GM18870 (cell line): Measurements from ENCODE around the gene GRM8.

ENCODE experiments used
- ATAC-seq: cut with Tn5 transposase; IDR thresholded peaks from one replicate; pipeline ENCODE4 v1.9.1; 2021; ENCODE audit warnings: moderate library complexity; ENCODE audit not compliant: unreplicated experiment

The GRM8 gene

DNA sequence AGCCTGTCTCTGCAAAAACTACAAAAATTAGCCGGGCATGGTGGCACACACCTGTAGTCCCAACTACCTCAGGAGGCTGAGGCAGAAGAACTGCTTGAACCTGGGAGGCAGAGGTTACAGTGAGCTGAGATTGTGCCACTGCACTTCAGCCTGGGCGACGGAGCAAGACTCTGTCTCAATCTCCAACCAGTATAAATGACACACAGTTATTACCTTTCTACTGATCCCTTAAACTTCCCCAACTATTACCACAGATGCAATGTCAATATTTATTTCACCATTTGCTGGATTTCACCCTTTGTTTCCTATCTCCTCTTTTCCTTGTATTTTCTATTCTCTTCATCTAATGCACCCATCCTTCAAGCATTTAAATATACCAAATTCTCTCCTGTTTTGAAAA is 431.8 kb downstream of the GRM8 start:
- no peak for ATAC-seq

DNA sequence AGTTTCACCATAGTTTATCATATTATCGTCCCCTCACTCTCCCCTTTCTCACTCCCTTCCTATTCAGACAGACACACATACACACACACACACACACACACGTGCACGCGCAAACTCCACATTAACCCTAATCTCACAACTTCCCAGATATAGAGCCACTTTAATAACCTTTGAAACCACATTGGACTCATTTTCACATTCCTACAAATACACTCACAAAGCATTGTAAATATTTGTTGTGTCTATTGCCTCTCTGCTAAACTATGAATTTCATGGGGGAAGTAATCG is 433.6 kb downstream of the GRM8 start:
- no peak for ATAC-seq

DNA sequence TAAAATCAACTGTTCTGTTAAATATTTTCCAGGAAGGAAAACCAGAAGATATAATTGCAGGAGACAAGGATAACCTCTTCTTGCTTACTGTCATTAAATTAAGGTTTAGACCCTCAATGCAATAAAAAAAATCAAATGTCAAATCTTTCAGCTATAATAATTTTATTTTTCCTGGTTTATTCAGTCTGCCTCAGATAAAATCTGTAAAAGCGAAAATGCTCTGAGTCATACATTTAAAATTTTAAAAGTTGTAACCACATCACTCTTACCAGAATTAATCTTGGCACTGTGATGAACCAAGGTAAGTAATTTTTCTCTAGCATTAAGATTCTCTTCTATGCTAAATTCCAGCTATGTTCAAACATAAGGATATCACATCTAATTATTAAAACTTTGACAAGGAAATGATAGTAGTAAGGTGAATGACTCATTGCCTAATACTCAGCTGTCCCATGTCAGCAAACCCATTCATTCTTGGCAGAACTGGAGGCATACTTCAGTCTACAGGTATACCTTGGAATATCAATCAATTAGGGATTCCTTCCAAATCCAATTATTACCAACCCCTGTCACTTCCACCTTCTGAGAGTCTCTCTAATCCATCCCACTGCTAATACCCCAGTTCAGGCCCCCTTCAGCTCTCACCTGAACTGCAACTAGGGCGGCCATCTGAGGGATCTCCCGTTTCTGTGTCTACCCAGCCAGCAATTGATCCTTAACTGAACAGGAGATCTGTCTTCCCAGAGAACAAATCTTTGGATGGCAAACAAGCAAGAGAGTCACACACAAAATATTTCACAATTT is 434.1 kb downstream of the GRM8 start:
- ATAC-seq: no peak

DNA sequence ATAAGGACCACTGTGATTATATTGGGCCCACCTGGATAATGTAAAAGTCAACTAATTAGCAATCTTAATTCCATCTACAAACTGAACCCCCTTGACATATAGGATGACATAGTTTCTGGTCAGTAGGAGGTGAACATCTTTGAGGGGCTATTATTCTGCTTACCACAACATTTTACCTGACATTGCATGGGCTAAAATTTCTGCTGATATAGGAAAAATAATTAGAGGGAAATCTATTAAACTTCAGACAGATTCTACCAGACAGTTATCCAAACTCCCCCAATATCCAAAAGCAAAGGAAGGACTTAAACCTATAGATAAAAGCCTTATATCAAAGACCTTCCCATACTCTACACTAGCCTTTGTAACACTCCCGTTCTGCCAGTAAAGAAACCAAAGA is 443.6 kb downstream of the GRM8 start:
- ATAC-seq: no peak

DNA sequence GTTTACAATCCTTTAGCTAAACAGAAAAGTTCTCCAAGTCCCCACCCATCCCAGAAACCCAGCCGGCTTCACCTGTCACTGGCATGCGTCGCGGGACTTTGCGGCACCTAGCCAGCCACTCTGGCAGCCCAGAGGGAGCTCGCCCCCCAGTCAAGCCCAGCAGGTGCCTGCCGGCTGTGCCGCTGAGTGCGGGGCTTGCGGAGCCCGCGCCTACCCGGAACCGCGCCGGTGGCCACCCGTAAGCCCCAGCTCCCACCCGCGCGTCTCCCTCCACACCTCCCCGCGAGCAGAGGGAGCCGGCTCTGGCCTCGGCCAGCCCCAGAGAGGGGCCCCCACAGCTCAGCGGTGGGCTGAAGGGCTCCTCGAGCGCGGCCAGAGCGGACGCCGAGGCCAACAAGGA is 446.1 kb downstream of the GRM8 start:
- no peak for ATAC-seq

DNA sequence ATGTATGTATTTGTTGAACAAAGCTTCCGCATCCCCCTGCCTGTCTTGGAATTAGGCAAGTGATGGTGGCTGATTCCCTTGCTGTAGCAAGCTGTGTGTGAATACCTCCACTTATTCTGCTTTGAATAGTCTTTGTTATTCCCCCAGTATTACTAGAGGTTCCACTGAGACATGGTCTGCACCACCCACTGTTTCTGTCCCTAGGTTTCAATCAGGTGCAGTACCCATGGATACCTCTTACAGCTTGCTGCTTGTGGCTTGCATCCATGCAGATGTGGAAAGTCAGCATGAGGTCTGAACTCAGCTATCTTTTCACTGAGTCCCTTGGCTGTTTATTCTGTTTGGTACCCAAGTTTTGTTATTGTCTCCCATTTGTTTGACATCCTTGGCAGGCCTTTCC is 447.4 kb downstream of the GRM8 start:
- ATAC-seq: no peak

DNA sequence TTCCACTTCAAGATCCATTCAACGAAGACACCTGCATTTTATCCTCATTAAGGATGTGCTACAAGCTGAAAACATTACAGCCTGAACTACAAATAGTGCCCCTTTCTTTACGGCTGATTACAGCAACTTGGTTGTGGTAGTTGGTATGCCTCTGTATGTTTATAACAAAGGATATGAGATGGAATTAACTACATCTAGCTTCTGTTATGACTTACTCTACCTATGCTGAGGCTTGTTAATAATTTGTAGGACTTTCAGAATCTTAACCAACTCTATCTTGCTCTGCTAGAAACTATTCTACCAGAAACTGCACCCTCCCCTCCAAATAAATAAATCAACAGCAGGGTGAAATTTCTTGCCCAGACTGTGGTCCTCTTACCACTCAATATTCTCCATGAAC is 448.1 kb downstream of the GRM8 start:
- ATAC-seq: peak; percentile 89

DNA sequence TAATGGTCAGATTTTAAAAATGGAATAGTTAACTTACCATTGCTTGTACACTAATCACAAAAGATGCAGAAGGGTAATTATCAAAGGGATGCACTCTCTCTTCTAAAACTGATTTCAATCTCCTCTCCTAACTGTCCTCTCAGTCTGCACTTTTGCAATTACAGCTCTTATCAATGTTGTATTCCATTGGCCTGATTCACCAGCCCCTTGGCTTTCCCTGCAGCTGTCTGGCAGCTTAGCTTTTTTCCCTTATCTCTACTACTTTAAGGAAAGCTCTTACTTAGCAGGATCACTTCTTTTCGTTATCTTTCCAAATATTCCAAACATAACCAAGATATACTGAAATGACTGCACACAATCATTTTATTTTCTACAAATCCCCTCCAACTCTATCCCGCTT is 448.8 kb downstream of the GRM8 start:
- ATAC-seq: no peak

DNA sequence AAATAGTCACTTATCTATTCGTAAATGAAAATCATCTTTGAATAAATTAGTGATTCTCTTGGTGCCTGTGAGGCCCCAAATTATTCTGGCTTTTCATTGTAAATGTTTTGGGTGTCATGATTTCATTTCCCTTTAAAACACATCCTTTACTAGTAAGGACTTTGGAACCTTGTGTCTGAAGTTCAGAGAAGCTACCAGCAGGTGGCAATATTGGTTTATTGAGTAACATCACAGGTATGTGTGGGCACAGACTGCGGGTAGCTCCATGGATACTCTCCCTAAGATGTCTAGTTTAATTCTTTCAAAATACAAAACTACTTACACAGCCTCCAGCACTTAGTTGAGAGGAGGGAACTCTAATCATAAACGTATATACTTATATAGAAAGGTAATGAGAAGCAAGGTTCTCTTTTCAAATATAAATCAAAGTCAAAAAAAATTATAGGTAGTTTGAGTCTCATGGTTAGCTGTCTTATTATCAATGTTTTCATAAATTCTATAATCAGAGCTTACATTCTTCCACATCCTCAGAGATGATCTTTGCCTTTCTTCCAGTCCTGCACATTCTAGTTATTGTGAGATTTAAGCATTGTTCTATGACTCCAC is 449.6 kb downstream of the GRM8 start:
- ATAC-seq: peak; percentile 87

DNA sequence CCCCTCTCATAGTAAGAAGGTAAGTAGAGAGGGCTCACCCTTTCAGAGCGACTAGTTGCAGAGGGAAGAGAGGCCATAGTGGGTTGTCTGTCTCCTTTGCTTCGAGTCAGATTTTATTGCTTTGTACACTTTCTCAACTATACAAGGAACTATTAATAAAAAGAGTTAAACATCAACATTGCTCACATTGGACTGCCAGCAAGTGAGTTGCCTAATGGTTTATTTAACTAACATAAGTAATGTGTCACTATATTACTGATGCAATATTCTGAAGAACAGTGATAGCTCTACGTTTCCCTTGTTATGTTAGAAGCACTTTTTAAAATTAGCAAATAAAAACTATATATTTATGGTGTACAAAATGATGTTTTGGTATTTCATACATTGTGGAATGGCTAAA is 451.0 kb downstream of the GRM8 start:
- no peak for ATAC-seq

DNA sequence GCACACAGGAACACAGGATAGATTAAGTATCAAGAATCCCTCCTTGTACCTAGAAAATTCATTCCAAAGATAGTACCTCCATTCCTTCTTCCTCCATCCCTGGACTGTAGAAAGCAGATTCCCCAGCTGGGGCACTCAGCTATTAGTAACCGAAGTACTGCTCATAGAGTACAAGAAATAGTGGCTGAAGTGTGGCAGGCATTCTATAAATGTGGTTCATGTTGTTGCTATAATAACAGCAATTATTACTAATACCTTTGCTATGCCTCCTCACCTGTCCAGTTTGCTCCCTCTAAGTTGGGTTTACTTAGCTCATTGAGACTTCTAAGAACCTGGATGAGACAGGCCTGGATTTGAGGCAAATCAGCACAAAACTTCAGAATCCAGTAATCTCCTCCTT is 453.2 kb downstream of the GRM8 start:
- ATAC-seq: no peak

DNA sequence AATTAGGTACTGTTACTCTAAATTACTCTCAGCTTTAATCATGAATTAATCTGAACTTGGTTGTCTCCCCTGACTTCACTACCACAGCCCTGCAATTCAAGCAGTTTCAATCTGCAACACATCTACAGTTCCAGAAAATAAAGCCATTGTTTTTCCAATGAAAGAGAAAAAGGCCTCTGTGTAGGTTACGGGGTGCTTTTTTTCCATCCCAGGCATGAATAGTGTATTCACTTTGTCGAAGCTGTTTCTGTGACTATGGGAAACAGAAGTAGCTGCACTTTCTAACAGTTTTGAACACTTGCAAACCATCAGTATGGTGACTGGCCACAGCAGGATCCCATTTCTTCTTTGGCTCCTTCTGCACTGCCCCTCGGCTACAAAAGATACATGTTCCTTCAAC is 460.2 kb downstream of the GRM8 start:
- ATAC-seq: no peak

DNA sequence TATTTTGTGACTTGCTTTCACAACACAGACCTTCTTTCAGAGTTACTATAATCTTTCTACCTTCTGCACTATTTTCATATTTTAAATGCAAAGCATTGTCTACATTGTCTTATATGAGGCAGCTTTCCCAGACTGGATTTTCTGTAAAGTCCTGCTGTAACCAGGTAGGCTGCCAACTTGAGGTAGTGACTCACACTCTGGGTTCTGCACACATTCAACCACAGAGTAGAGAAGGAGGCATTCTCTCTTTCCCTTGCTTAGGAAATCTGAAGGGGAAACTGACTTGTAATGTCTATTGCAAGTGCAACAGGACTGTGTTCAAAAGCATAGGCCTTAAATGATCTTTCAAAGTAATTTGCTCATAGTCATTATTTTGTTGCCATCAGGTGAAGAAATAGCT is 461.4 kb downstream of the GRM8 start:
- ATAC-seq: no peak

DNA sequence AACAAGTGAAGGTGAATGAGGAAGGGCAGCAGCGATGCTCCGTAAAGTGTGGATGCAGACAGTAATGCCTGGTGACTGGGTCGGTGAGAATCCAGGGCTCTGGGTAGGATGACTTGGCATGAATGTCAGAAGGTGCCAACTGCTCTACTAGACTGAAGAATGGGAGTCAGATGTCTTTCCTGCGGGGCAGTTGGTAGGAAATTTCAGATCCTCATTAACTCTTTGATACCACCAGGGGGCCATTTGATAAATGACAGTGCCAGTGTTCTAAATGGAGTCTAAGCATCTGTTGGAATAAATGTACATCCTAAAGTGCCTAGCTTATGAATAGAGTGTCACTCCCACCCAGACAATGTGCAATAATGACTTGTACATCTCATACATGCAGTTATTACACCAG is 462.0 kb downstream of the GRM8 start:
- ATAC-seq: no peak

DNA sequence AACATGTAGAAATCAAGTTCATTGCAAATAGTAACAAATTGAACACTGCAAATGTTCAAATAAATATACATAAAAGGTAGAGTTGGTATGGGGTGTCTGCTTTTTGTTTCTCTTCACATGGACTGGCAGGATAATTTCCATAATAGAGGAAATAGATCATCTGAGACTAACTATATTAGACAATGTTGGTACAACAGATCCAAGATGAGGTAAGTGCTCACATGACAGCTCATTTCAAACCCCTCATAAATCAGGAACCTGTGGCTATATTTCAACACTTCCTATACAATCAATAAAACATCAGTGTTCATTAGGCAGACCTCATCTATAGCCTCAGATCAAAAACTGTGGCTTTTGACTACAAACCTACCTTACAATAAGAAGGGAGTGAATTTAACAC is 469.1 kb downstream of the GRM8 start:
- ATAC-seq: no peak

DNA sequence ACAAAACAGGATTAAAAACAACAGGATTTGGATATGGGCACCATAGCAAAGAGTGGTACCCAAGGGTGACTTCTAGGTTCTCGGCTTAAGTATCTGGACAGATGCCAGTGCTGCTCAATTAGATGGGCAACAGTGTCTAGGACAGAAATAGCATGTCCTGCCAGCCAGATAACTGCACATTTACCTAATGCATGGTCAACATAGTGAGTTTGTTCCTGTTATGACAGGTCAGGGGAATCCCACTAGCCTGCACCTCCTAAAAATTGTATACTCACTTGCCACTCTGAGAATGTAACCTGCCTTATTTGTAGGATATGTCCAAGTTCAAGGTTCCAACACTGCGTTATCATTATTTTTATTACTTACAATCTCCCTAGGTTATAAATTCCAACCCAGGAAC is 471.7 kb downstream of the GRM8 start:
- ATAC-seq: peak; percentile 93

DNA sequence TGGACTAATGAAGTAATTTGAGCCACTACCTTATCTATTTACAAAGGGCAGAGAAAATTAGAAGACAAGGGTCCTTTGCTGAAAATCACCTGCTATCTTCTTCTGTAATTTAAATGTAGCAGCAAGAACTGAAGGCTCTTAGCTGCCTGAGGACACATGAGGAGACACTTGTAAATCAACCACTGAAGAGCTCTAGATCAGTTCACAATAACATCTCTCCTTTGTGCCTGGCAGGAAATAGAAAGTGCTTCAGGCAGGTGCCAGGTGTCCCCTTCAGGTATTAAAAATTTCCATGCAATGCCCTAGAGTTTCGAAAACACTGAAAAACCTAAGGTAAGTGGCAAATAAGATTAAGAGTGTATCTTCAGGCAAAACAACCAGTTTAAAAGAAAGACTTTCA is 474.6 kb downstream of the GRM8 start:
- no peak for ATAC-seq

DNA sequence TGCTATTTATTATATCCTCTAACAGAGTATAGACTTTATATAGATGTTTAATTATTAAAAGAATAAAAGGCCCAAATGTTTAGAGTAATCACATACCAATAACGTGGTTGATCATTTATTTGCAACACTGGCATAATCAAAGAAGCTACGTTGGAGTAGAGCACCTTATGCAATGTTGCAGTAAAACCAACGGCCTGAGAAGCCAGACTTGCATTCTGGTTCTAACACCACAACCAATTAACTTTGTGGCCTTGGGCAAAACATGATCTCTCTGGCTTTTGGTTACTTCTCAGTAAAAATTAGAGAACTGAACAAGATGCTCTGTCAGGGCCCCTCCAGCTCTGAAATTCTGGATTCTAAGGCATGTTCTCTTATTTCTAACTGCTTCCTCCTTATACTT is 476.2 kb downstream of the GRM8 start:
- no peak for ATAC-seq

DNA sequence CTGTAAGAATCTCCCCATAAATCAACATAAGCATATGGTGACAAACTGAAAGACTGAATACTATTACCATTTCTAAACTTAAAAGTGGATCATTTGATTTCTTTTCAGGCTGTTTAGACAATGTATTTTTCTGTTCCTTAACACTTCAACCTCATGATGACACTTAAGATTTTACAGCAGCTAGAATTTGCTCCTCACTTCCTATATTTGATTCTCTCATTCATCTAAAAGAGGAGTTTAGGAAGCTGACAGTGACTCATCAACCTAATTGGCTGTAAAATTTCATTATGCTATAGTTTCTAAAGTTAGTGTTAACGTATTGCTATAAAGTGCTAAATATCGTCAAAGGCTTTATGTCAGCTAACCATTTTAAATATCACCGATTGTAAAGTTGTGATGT is 478.7 kb downstream of the GRM8 start:
- no peak for ATAC-seq

DNA sequence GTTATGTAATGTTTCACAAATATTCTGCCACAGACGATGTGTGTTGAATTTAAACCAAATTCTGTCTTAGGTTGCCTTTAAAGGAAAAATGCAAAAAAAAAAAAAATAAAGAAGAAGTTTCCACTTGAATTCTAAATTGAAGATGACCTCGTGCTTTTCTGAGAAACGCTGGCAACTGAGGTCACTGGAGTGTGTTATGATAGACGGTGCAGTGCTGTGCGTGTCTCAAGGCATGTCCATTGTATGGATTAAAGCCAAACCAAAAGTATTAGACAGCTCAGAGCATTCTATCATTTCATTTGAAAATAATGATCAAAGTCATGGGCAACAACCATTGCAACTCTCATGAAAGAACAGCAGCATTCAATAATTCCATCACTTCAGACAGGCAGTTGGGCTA is 483.9 kb downstream of the GRM8 start:
- no peak for ATAC-seq

DNA sequence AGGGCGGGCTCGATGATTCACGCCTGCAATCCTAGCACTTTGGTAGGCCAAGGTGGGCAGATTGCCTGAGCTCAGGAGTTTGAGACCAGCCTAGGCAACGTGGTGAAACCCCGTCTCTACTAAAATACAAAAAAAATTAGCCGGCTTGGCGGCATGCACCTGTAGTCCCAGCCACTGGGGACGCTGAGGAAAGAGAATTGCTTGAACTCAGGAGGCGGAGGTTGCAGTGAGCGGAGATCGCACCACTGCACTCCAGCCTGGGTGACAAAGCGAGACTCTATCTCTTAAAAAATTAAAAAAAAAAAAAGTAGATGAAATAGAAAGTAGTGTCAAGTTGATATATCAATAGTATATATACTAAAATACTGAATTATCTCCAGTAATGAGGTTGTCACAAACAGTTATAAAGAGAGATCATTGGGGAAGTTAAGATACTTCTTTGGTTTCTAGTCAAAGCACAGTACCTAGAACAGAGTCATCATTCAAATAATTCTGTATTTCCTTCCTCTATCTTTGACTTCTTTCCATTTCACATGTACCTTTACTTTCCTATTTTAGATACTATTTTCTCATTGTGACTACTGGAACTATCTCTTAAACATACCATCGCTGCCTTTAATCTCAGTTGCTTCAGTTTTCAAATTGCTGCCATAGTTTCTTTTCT is 491.7 kb downstream of the GRM8 start:
- no peak for ATAC-seq

DNA sequence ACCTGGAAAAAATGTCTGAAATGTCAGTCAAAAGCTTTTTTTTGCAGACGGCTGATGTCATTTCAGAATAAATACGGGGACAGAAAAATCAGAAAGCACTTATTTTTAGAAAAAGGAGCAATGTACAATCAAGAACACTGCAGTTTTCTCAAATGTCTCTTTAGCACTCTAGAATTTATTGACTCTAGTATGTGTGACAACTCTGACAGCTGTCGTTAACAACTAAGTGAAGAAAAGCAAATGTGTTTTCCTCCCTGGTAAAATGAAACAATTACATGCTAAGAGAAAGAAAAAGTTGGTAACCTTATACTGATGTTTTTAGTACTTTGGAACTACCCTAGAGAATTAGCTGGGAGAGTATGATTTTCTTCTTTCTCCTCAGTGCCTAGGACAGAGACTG is 497.4 kb downstream of the GRM8 start:
- ATAC-seq: no peak
